Measurements from ENCODE around the gene B3GLCT.

- no peak for TF ChIP-seq CTCF (IDR thresholded peaks at IDR 0.05)
- no peak for TF ChIP-seq POLR2A (IDR thresholded peaks at IDR 0.05)
- TF ChIP-seq EP300 (IDR thresholded peaks at IDR 0.05) = no peak
Measured at GRCh38 chr13:31159306-31159705, 40.5 kb upstream of the B3GLCT start.

Data from tibial nerve (tissue), 4 donors.